HFFc6 (cell line): ENCODE data around the gene KREMEN1. TPM values are rescaled to one million over a fixed set of nuclear protein-coding genes. Genes with fewer than 3 reads are reported as not detected.
A peak's percentile ranks its signal among the peaks of the same experiment; 100 is the strongest.

ENCODE experiments used
- DNase-seq: peaks from one replicate; pipeline ENCODE4 v3.0.0-alpha.2; 2018
- H3K27ac Mint-ChIP-seq: 2 replicates; pipeline ENCODE4 v1.8.0; 2020; ENCODE audit warnings: mild to moderate bottlenecking, mixed read lengths
- H3K27me3 Mint-ChIP-seq: 2 replicates; pipeline ENCODE4 v1.8.0; 2021; ENCODE audit warnings: mild to moderate bottlenecking, moderate library complexity, mixed read lengths; ENCODE audit not compliant: insufficient read depth
- H3K36me3 Mint-ChIP-seq: 2 replicates; pipeline ENCODE4 v1.8.0; 2021; ENCODE audit warnings: low read depth, mixed read lengths
- H3K4me1 Mint-ChIP-seq: 2 replicates; pipeline ENCODE4 v1.8.0; 2020; ENCODE audit warnings: low read depth, mixed read lengths
- H3K4me3 Mint-ChIP-seq: 2 replicates; pipeline ENCODE4 v1.8.0; 2020; ENCODE audit warnings: mild to moderate bottlenecking, moderate library complexity, mixed read lengths
- H3K9me3 Mint-ChIP-seq: 2 replicates; pipeline ENCODE4 v1.8.0; 2020; ENCODE audit warnings: mild to moderate bottlenecking, mixed read lengths
- CTCF ChIP-seq: fragments of 200-600 bp; sonication (generic); IDR thresholded peaks from 2 replicates; pipeline ENCODE4 v1.5.0; 2021; ENCODE audit warnings: antibody characterized with exemption, mild to moderate bottlenecking
- total RNA-seq, 6 experiments: library from RNA; stranded (reverse); fragmentation: NEBNext Ultra II Directional; extraction: Animal tissue kit (Norgen Biotek cat#: 25700); gene quantifications; 2 replicates in 1 of 6; 3 replicates in 5 of 6; pipeline ENCODE4 v1.2.3, GENCODE V29; 2021

The KREMEN1 gene
- total RNA-seq, 6 experiments from 2014 or later: 0.50 to 1.1 (median 0.59) TPM

GRCh38 chr22:29201782-29202181 is 128.9 kb downstream of the KREMEN1 start:
- DNase-seq: no peak
- Mint-ChIP-seq H3K27ac (no peak overlapping the region), H3K27me3 (peaks cover 28% of the 10 kb centered on the region), H3K9me3 (no peaks in the 10 kb centered on the region), H3K4me1 (peaks cover 13% of the 10 kb centered on the region; the same call in 1 of the 2 replicates), H3K36me3 (no peaks in the 10 kb centered on the region), H3K4me3 (no peak overlapping the region)
- TF ChIP-seq CTCF: no peak

- Mint-ChIP-seq H3K4me3 (no peak overlapping the region), H3K27me3 (peaks cover 34% of the 10 kb centered on the region), H3K36me3 (no peaks in the 10 kb centered on the region), H3K27ac (no peak overlapping the region), H3K4me1 (peaks cover 13% of the 10 kb centered on the region; the same call in 1 of the 2 replicates), H3K9me3 (no peaks in the 10 kb centered on the region)
- TF ChIP-seq CTCF: peak; percentile 47
- no peak for DNase-seq
Observed at GRCh38 chr22:29202212-29203192, 129.7 kb downstream of the KREMEN1 start.

DNA sequence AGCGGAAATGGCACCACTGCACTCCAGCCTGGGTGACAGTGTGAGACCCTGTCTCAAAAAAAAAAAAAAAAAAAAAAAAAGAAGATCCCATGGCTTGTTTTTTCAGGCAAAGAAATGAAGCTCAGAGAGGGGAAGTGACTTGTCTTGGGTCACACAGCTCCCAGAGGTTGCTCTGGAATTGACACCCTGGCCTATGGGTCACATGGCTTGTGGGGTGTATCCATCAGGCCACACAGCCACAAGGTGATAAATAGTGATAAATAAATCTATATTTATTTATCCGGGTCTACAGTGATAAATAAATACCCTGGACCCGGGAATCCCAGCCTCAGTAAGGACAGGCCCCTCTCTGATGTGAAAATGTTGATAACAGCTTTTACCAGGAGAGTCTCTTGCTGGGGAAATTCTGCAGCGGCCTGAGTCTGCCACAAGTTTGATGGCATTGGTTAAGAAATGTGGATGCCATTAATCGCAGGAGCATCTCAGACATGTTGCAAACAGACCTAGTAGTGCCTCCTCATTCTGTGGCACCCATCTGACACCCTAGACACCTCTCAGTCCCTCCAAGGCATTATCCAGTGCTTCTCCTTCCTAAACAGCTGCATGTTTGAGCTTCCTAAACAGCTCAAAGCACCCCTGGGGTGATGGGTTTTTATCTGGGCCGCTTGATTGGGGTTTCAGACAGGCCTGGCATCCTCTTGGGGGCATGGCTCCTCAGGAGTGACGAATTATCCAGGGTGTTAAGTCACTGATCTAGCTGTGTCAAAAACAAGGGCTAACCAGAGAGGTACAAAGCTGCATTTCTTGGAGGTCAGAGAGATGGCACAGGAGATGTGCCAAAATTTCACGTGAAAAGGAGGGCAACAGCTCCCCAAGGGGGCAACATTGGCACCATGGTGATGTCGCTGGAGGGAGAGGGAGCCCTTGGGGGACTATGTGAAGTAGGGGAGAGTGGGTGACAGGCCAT is 130.9 kb downstream of the KREMEN1 start:
- no peaks in the 10 kb centered on the region for H3K9me3 Mint-ChIP-seq
- TF ChIP-seq CTCF: no peak
- no peak overlapping the region for H3K27ac Mint-ChIP-seq
- DNase-seq: no peak
- no peak overlapping the region for H3K4me3 Mint-ChIP-seq
- peaks cover 13% of the 10 kb centered on the region; the same call in 1 of the 2 replicates for H3K4me1 Mint-ChIP-seq
- no peaks in the 10 kb centered on the region for H3K36me3 Mint-ChIP-seq
- peaks cover 40% of the 10 kb centered on the region for H3K27me3 Mint-ChIP-seq

GRCh38 chr22:29204455-29205183 is 131.8 kb downstream of the KREMEN1 start:
- DNase-seq: no peak
- H3K36me3 Mint-ChIP-seq: no peaks in the 10 kb centered on the region
- TF ChIP-seq CTCF: no peak
- H3K27me3 Mint-ChIP-seq: peaks cover 43% of the 10 kb centered on the region
- no peaks in the 10 kb centered on the region for H3K9me3 Mint-ChIP-seq
- peaks cover 13% of the 10 kb centered on the region; the same call in 1 of the 2 replicates for H3K4me1 Mint-ChIP-seq
- H3K4me3 Mint-ChIP-seq: no peak overlapping the region
- no peak overlapping the region for H3K27ac Mint-ChIP-seq

DNA sequence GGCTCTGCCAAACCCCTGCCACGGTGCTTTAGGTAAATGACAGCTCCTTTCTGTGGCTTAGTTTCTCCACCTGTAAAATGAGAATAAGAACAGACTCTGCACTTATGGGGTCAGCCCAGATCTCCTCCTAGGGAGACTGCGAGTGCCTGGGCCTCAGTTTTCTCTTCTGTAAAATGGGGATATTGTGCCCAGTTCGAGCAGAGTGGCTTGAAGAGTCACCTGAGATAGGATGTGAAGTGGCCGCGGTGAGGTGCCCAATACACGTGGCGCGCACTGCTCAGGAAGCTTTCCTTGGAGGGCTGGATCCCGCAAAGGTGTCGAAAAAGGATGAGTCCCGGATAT is 132.4 kb downstream of the KREMEN1 start:
- H3K27me3 Mint-ChIP-seq: peaks cover 38% of the 10 kb centered on the region
- H3K27ac Mint-ChIP-seq: no peak overlapping the region
- H3K36me3 Mint-ChIP-seq: no peaks in the 10 kb centered on the region
- H3K9me3 Mint-ChIP-seq: no peaks in the 10 kb centered on the region
- DNase-seq: no peak
- peaks cover 13% of the 10 kb centered on the region; the same call in 1 of the 2 replicates for H3K4me1 Mint-ChIP-seq
- TF ChIP-seq CTCF: no peak
- peak overlapping the region; percentile 40; the same call in 1 of the 2 replicates for H3K4me3 Mint-ChIP-seq
